ENCODE results near the gene TAL2.

The TAL2 gene

DNA sequence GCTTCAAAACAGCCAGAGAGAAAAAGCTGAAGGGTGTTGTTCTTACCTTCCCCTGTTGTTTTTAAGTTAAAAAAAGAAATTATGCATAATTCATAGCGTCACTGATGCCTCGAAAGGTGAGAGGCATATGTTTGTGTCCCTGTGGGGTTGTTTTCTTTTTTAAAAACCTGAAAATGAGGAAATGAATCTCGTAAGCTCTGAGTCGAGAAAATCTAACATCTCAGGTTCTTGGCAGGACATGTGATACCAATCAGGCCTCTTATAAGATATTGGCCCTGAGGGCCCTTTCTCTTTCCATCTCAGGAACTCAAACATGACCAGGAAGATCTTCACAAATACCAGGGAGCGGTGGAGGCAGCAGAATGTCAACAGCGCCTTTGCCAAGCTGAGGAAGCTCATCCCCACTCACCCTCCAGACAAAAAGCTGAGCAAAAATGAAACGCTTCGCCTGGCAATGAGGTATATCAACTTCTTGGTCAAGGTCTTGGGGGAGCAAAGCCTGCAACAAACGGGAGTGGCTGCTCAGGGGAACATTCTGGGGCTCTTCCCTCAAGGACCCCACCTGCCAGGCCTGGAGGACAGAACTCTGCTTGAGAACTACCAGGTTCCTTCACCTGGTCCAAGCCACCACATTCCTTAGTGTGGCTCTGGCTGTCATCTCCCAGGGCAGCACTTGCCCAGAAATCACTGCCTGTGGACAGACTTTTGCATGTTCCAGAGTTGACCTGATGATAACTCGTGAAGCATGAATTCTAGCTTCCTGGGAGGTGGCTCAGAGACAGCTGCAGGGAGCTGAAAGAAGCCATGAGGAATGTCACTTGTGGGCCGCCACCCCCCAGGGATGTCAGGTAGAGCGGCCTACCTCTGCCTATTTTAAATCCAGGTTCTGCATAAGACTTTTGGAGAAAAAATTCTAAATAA lies at the start of gene TAL2:
Gene TAL2 (plus strand): TSS at position 274 of the 921 bp plus-strand sequence. CDS start 40 bp downstream, at position 314.
- in situ Hi-C loops (cut with MboI; ENCODE audit: low sequenced_read_pairs) = no loop called here

DNA sequence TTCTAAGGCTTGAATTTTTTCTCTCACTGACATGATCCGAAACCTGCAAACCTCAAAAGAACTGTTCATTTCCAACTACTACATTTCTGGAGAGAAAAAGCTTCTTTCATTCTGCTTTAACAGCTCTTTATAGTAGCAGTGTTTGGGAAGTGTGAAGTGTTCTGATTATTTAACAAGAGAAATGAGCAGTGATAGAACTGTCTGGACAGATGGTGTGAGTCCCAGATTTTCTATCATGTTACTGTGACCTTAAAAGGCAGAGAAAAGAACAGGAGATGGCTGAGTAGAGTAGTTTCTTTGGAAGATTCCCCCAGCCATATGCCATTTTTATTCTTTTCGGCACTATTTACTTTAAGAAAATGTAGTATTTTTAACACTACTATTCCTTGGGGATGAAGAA lies 41.3 kb upstream of the TAL2 start:
- in situ Hi-C loops (cut with MboI; ENCODE audit: low sequenced_read_pairs) = loop anchor here (25.0 kb wide), 1 partner anchor 91 kb away; no protein-coding TSS in a partner anchor

DNA sequence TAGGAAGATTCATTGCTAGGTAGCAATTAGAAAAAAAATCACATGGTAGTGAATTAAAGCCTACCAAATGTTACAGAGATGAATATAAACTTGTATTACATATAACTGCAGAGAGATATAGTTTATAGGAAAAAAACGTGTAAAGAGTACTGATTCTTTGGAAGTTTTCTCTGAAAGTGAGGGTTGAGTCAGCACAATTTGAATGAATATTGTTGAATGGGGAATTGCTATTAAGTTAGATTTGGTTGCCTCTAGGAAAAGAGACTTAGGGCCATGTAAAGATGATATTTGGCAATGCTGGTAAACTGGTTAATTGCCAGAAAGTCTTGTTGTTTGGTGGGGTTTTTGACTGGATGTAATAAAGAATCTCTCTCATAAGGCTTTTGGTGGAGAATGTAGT lies 37.2 kb upstream of the TAL2 start:
- in situ Hi-C loops (cut with MboI; ENCODE audit: low sequenced_read_pairs) = no loop called here

DNA sequence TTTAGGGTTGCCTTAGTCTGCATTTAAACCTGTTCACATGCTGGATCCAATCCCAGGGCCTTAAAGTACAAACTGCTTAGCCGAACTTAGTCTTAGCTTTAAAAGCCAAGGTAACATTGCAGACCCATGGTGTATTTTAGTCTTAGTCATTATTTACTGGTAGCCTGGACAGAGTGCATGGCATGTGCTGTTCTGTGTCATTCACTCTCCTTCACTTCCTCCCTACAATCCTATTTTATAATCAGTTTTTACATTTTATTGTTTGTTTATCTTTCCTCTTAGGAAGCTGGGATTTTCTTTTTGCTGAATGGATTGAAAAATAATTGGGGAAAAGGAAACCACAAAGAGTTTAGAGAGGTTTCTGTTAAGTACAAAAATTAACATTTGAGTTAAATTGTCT lies 29.4 kb upstream of the TAL2 start:
- in situ Hi-C loops (cut with MboI; ENCODE audit: low sequenced_read_pairs) = no loop called here

GRCh38 chr9:105633411-105633810 lies 28.8 kb upstream of the TAL2 start:
- in situ Hi-C loops (cut with MboI; ENCODE audit: low sequenced_read_pairs) = no loop called here

- in situ Hi-C loops (cut with MboI; ENCODE audit: low sequenced_read_pairs) = no loop called here
Measured at GRCh38 chr9:105636331-105636730, 25.9 kb upstream of the TAL2 start.

- in situ Hi-C loops (cut with MboI; ENCODE audit: low sequenced_read_pairs) = no loop called here
Measured at GRCh38 chr9:105637787-105638395, 24.4 kb upstream of the TAL2 start.

- in situ Hi-C loops (cut with MboI; ENCODE audit: low sequenced_read_pairs) = no loop called here
Measured at GRCh38 chr9:105639936-105640335, 22.3 kb upstream of the TAL2 start.

- in situ Hi-C loops (cut with MboI; ENCODE audit: low sequenced_read_pairs) = no loop called here
Measured at GRCh38 chr9:105643795-105644194, 18.5 kb upstream of the TAL2 start.

- in situ Hi-C loops (cut with MboI; ENCODE audit: low sequenced_read_pairs) = no loop called here
Measured at GRCh38 chr9:105646879-105647594, 15.2 kb upstream of the TAL2 start.

DNA sequence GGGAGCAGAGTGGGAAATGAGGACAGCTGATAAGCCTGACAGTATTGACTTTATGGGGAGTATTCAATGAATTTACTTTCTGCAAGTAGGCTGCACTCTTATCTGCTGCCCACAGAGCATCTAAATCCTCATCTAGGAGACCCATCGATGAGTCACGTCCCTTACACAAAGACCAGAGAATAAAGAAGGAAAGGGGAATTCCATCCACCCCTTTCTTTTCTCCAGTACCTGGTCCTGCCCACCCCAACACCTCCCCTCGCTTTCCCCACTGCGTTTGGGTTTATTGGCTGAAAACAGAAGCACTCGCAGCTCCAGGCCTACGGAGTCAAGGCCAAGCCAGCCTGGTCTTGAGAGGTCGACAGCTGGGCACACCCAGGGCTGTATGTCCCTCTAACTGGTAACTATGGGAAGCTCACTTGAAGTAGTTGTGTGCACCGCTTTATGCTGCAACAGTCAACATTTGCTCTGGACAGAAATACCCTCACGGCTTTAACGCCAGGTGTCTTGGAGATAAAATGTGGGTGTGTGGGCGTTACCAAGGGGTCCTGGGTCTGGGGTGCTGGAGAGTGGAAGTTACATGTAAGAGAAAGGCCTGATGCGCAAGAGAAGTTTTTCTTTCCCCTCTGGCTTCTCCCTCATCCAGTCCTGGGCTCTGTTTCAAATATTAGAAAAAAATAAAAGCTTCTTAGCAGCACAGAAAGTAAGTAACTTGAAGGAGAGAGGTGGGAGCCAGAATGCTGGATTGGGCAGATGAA lies 14.5 kb upstream of the TAL2 start:
- in situ Hi-C loops (cut with MboI; ENCODE audit: low sequenced_read_pairs) = no loop called here

GRCh38 chr9:105651806-105652205 lies 10.5 kb upstream of the TAL2 start:
- in situ Hi-C loops (cut with MboI; ENCODE audit: low sequenced_read_pairs) = no loop called here

DNA sequence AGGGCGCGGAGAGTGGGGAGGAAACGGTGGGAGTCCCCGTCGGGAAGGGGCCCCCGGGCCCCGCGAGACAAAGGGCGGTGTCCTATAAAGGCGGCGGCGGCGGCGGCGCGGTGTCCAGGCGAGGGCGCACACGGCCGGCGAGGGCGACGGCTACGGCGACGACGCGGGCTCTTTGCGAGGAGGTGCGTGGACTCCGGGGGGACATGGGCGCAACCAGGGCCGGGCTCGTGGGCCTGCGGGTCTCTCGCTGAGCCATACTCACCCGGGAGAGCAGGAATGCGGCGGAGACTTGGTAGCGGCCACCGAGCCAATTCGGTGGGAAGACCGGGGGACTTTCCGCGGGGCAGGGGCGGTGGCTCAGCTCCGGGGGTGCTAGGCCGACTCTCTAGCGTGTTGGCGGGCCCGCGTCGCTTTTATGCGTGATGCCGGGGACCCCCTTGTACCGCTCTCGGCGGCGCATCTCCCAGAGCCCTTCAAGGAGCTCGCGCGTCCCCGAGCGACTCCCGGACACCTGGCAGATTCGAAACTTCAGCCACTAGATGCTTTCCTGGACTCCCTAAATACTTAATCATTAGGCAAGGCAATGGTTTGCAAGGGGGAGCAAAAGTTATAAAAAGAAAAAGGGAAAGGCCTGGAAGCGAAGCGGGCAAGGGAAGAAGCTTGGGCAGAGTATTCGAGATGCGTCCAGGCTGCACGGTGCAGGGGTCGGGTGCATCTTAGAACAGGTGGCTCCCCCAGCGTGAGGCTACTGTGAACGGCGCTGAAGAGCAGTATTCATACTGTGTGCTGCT lies 5.9 kb upstream of the TAL2 start:
- in situ Hi-C loops (cut with MboI; ENCODE audit: low sequenced_read_pairs) = no loop called here

DNA sequence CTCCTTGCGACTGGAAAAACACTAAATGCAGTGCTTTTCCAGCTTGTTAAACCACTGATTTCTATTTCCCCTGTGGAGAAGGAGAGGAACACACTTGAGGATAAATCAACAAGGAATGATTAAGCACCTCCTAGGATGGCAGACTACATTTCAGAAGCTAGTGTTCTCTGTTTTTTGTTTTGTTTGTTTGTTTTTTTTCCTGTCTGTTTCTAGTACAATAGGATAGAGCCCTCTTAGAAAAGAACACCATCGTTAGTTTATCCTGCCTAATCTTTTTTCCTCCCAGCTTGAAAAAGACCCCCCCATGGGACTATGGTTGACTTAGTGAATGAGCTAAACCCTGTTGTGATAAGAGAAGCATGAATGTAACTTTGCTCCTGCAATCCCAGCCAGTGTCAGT lies 3.9 kb upstream of the TAL2 start:
- in situ Hi-C loops (cut with MboI; ENCODE audit: low sequenced_read_pairs) = no loop called here

- in situ Hi-C loops (cut with MboI; ENCODE audit: low sequenced_read_pairs) = no loop called here
Measured at GRCh38 chr9:105661011-105661410, 1.2 kb upstream of the TAL2 start.

DNA sequence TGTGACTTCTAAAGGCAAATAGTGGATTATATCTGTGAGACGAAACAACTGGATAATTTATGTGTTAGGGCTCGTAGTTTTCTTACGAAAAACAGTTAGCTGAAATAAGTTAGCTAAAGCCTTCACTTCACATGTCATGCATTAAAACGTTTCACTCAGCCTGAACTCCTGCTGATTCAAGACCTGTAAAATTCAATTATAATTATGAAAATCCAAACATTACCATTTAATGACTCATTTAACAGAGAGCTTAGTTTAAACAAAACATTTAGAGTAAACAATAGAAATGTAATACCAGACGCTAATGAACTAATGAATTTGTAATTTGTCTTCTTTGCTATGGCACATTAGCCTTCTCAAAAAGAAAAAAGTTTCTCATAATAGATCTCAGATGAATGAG lies 1.7 kb downstream of the TAL2 start:
- in situ Hi-C loops (cut with MboI; ENCODE audit: low sequenced_read_pairs) = no loop called here

- in situ Hi-C loops (cut with MboI; ENCODE audit: low sequenced_read_pairs) = no loop called here
Measured at GRCh38 chr9:105667867-105668266, 5.6 kb downstream of the TAL2 start.

GRCh38 chr9:105670315-105670714 lies 8.1 kb downstream of the TAL2 start:
- in situ Hi-C loops (cut with MboI; ENCODE audit: low sequenced_read_pairs) = no loop called here

GRCh38 chr9:105670775-105671174 lies 8.5 kb downstream of the TAL2 start:
- in situ Hi-C loops (cut with MboI; ENCODE audit: low sequenced_read_pairs) = no loop called here

GRCh38 chr9:105672711-105673234 lies 10.5 kb downstream of the TAL2 start:
- in situ Hi-C loops (cut with MboI; ENCODE audit: low sequenced_read_pairs) = no loop called here
